ENCODE data around the gene ADCY10. TPM values are rescaled to one million over a fixed set of nuclear protein-coding genes. Genes with fewer than 3 reads are reported as not detected.

ADCY10 gene
- total and polyA plus RNA-seq, 2 of the 8 experiments (the other 6 are each of a cell fraction or from before 2014, with no cell fraction given), result 0.02 TPM; not detected in 1

GRCh38 chr1:167776151-167776550 is 137.8 kb downstream of the ADCY10 start:
- no peak overlapping the region for H2BK20ac ChIP-seq (ENCODE audit: low read length)
- no peak overlapping the region for H3K23ac ChIP-seq (ENCODE audit: insufficient read length)
- no peak overlapping the region for H3K56ac ChIP-seq (replicated peaks; ENCODE audit: insufficient read length, low read depth, low read length)
- H3K79me1 ChIP-seq (ENCODE audit: low read depth, low read length), result no peaks in the 10 kb centered on the region
- H3K23me2 ChIP-seq (ENCODE audit: low read depth, low read length), result no peaks in the 10 kb centered on the region; the same call in 1 of the 2 replicates
- H3K4ac ChIP-seq (replicated peaks; ENCODE audit: insufficient read length, low read depth, low read length), result no peak overlapping the region
- ChIA-PET CTCF (ENCODE audit: partially characterized antibody) (no interaction called here), POLR2A (ENCODE audit: partially characterized antibody) (no interaction called here)
- no peak overlapping the region for H4K8ac ChIP-seq (ENCODE audit: extremely low read depth, insufficient read depth, low read length)
- no peak overlapping the region for H2BK120ac ChIP-seq (replicated peaks; ENCODE audit: low read depth, low read length)
- no peak overlapping the region for H3K4me2 ChIP-seq (ENCODE audit: insufficient read depth in 1 of 2, low read depth in 2 of 2, low read length in 2 of 2)
- no peak overlapping the region for H4K91ac ChIP-seq (replicated peaks; ENCODE audit: insufficient read length, low read length)
- FAIRE-seq (peak; percentile 81), DNase-seq (ENCODE audit: low read depth in 1 of 2, low spot score in 2 of 2) (no peak)
- peaks cover 2 to 50% (median 25%) of the 10 kb centered on the region in 4 experiments; a peak in 7 of 8 replicates for H3K36me3 ChIP-seq (ENCODE audit: control insufficient read depth in 2 of 4, insufficient read depth in 4 of 4, low read length in 3 of 4)
- TF ChIP-seq JUN (IDR thresholded peaks at IDR 0.05; ENCODE audit: low read depth, low read length) (no peak), NRF1 (IDR thresholded peaks at IDR 0.05; ENCODE audit: low read depth, low read length) (no peak)
- H3K9ac ChIP-seq (replicated peaks in 1 of 4; ENCODE audit: extremely low read depth in 1 of 4, low read depth in 3 of 4, low read length in 3 of 4), result no peak overlapping the region
- H3K18ac ChIP-seq (ENCODE audit: extremely low read depth, low read length), result no peak overlapping the region
- no peaks in the 10 kb centered on the region for H3K9me3 ChIP-seq (ENCODE audit: insufficient read depth in 2 of 2, low read depth in 1 of 2, low read length in 1 of 2)
- H3K27ac ChIP-seq (ENCODE audit: low read depth, low read length), result no peak overlapping the region
- peaks cover 0 to 2% of the 10 kb centered on the region in 2 experiments for H4K20me1 ChIP-seq (replicated peaks in 1 of 2; ENCODE audit: control insufficient read depth in 1 of 2, insufficient read depth in 2 of 2, low read length in 2 of 2)
- no peaks in the 10 kb centered on the region for H3K27me3 ChIP-seq (replicated peaks in 1 of 4; ENCODE audit: control insufficient read depth in 3 of 4, extremely low read depth in 1 of 4, insufficient read depth in 3 of 4, low read length in 3 of 4)
- H3K14ac ChIP-seq (ENCODE audit: insufficient read length), result no peak overlapping the region
- no peak overlapping the region for H2AK5ac ChIP-seq (ENCODE audit: low read depth, low read length)
- H3K4me1 ChIP-seq (replicated peaks in 1 of 4; ENCODE audit: control insufficient read depth in 3 of 4, insufficient read depth in 4 of 4, low read length in 3 of 4), result no peaks in the 10 kb centered on the region
- H2BK15ac ChIP-seq (ENCODE audit: low read length), result no peak overlapping the region
- WGBS, 2 experiments (ENCODE audit: extremely low coverage in 1 of 2, insufficient coverage in 1 of 2, insufficient read length in 1 of 2, insufficient replicate concordance in 2 of 2, low coverage in 1 of 2, low lambda C conversion rate in 2 of 2, missing lambda C conversion rate in 1 of 2), result 86% methylated on average over 1 of the region's 1 CpG; no CpG with 5 or more reads in 1 of the 2 experiments
- no peak overlapping the region for H2AFZ ChIP-seq (ENCODE audit: low read length)
- no peak overlapping the region for H2BK12ac ChIP-seq (ENCODE audit: low read depth, low read length)
- no peak overlapping the region for H2BK5ac ChIP-seq (ENCODE audit: low read depth, low read length)
- H4K5ac ChIP-seq (ENCODE audit: insufficient read length, low read depth, low read length), result no peak overlapping the region
- no peak overlapping the region for H3K4me3 ChIP-seq (ENCODE audit: extremely low read depth in 1 of 4, insufficient read depth in 2 of 4, low read depth in 3 of 4, low read length in 4 of 4)
- H3K79me2 ChIP-seq (ENCODE audit: control insufficient read depth in 1 of 2, insufficient read depth in 2 of 2, low read length in 2 of 2), result no peaks in the 10 kb centered on the region
